Thyroid gland (tissue), 4 donors: ENCODE measurements around the gene NRXN2.

Experiments
- CTCF ChIP-seq, 6 experiments: fragments of 200-600 bp in 3 of 6; fragments of 450-650 bp in 3 of 6; sonication (generic) in 3 of 6; IDR thresholded peaks; one replicate each; pipeline ENCODE4 v1.5.1; 2016 to 2019; ENCODE audit warnings: antibody characterized with exemption in 6 of 6, mild to moderate bottlenecking in 2 of 6, inconsistent platforms in 1 of 6, moderate library complexity in 1 of 6
- POLR2A ChIP-seq, 2 donors: fragments of 450-650 bp; IDR thresholded peaks; one replicate each; pipeline ENCODE4 v1.6.1; 2017; ENCODE audit warnings: antibody characterized with exemption in 2 of 2, mild to moderate bottlenecking in 2 of 2, moderate library complexity in 1 of 2

- TF ChIP-seq CTCF (IDR thresholded peaks at IDR 0.05) (no peak), POLR2A (IDR thresholded peaks at IDR 0.05) (no peak)
These were observed 31.3 kb upstream of the NRXN2 start for GRCh38 chr11:64754124-64754918.
